HG02973 (cell line): ENCODE results near the gene EFCAB7.

Experiments used
- ATAC-seq: cut with Tn5 transposase; IDR thresholded peaks from one replicate; pipeline ENCODE4 v1.9.1; 2021; ENCODE audit warnings: moderate library complexity; ENCODE audit not compliant: unreplicated experiment

The EFCAB7 gene

GRCh38 chr1:63601912-63602311, 78.6 kb downstream of the EFCAB7 start:
- no peak for ATAC-seq

GRCh38 chr1:63602629-63603028, 79.3 kb downstream of the EFCAB7 start:
- no peak for ATAC-seq

GRCh38 chr1:63603810-63604209, 80.5 kb downstream of the EFCAB7 start:
- ATAC-seq = no peak

GRCh38 chr1:63607322-63607721, 84.0 kb downstream of the EFCAB7 start:
- no peak for ATAC-seq

- ATAC-seq = no peak
Observed at GRCh38 chr1:63611231-63611630, 87.9 kb downstream of the EFCAB7 start.

GRCh38 chr1:63612564-63612963, 89.2 kb downstream of the EFCAB7 start:
- ATAC-seq = no peak

- no peak for ATAC-seq
Observed at GRCh38 chr1:63612971-63613370, 89.6 kb downstream of the EFCAB7 start.

- ATAC-seq = no peak
Observed at GRCh38 chr1:63615768-63616420, 92.6 kb downstream of the EFCAB7 start.

GRCh38 chr1:63617450-63617849, 94.1 kb downstream of the EFCAB7 start:
- ATAC-seq = no peak

- ATAC-seq = no peak
Observed at GRCh38 chr1:63618011-63618410, 94.7 kb downstream of the EFCAB7 start.

GRCh38 chr1:63619558-63619957, 96.2 kb downstream of the EFCAB7 start:
- ATAC-seq = no peak

- no peak for ATAC-seq
Observed at GRCh38 chr1:63620671-63621070, 97.3 kb downstream of the EFCAB7 start.

GRCh38 chr1:63621075-63621474, 97.8 kb downstream of the EFCAB7 start:
- ATAC-seq = no peak

- ATAC-seq = no peak
Observed at GRCh38 chr1:63621698-63622097, 98.4 kb downstream of the EFCAB7 start.
